MM.1S (cell line): Measurements from ENCODE around the gene BMP7.

Experiments
- DNase-seq: peaks from one replicate; pipeline ENCODE4 v3.0.0-alpha.2; 2015
- H2AFZ ChIP-seq: fragments of 300-600 bp; sonication (generic); 2 replicates; pipeline ENCODE4 v1.6.0; 2016; ENCODE audit warnings: antibody characterized with exemption, low read length
- H3F3A ChIP-seq: fragments of 300-600 bp; sonication (generic); 2 replicates; pipeline ENCODE4 v1.6.1; 2016; ENCODE audit warnings: mild to moderate bottlenecking, antibody characterized with exemption, low read length, moderate library complexity, mixed read lengths; ENCODE audit not compliant: insufficient read depth
- H3K27ac ChIP-seq: fragments of 300-600 bp; sonication (generic); 2 replicates; pipeline ENCODE4 v1.5.1; 2016; ENCODE audit warnings: mild to moderate bottlenecking, low read length
- H3K27me3 ChIP-seq: fragments of 300-600 bp; sonication (generic); replicated peaks from 2 replicates; pipeline ENCODE4 v1.6.0; 2016; ENCODE audit warnings: low read length; ENCODE audit not compliant: insufficient read depth
- H3K36me3 ChIP-seq: fragments of 300-600 bp; sonication (generic); replicated peaks from 2 replicates; pipeline ENCODE4 v1.6.1; 2016; ENCODE audit warnings: mild to moderate bottlenecking, low read length, mixed read lengths; ENCODE audit not compliant: insufficient read depth
- H3K4me1 ChIP-seq: fragments of 300-600 bp; sonication (generic); 2 replicates; pipeline ENCODE4 v1.6.1; 2016; ENCODE audit warnings: low read length, mixed read lengths
- H3K4me2 ChIP-seq: fragments of 300-600 bp; sonication (generic); 2 replicates; pipeline ENCODE4 v1.6.0; 2016; ENCODE audit warnings: low read depth, low read length
- H3K4me3 ChIP-seq: fragments of 300-600 bp; sonication (generic); 2 replicates; pipeline ENCODE4 v1.5.1; 2016; ENCODE audit warnings: low read length, mixed read lengths
- H3K79me2 ChIP-seq: fragments of 300-600 bp; sonication (generic); 2 replicates; pipeline ENCODE4 v1.6.1; 2016; ENCODE audit warnings: mixed run types, low read length, mixed read lengths
- H3K9ac ChIP-seq: fragments of 300-600 bp; sonication (generic); 2 replicates; pipeline ENCODE4 v1.6.1; 2016; ENCODE audit warnings: low read length, mixed read lengths
- H3K9me2 ChIP-seq: fragments of 300-600 bp; sonication (generic); replicated peaks from 2 replicates; pipeline ENCODE4 v1.6.1; 2016; ENCODE audit warnings: mild to moderate bottlenecking, low read length, mixed read lengths; ENCODE audit not compliant: insufficient read depth
- H3K9me3 ChIP-seq: fragments of 300-600 bp; sonication (generic); replicated peaks from 2 replicates; pipeline ENCODE4 v1.6.1; 2016; ENCODE audit warnings: mild to moderate bottlenecking, low read length, mixed read lengths; ENCODE audit not compliant: insufficient read depth
- H4K20me1 ChIP-seq: fragments of 300-600 bp; sonication (generic); 2 replicates; pipeline ENCODE4 v1.6.1; 2016; ENCODE audit warnings: mild to moderate bottlenecking, low read length, moderate library complexity, mixed read lengths; ENCODE audit not compliant: insufficient read depth
- EZH2 ChIP-seq: fragments of 300-600 bp; sonication (generic); optimal IDR thresholded peaks from 2 replicates; pipeline ENCODE3; 2017; ENCODE audit warnings: low read depth, mild to moderate bottlenecking, antibody characterized with exemption, low read length, mixed read lengths
- EZH2phosphoT487 ChIP-seq: fragments of 300-600 bp; sonication (generic); IDR thresholded peaks from 2 replicates; pipeline ENCODE4 v1.6.1; 2018; ENCODE audit warnings: antibody characterized with exemption, low read length
- TF ChIP-seq, protein P1 (sequence below): fragments of 300-600 bp; sonication (generic); IDR thresholded peaks from 2 replicates; pipeline ENCODE4 v1.5.1; 2016; ENCODE audit warnings: antibody characterized with exemption, low read length, mixed read lengths

The BMP7 gene

DNA sequence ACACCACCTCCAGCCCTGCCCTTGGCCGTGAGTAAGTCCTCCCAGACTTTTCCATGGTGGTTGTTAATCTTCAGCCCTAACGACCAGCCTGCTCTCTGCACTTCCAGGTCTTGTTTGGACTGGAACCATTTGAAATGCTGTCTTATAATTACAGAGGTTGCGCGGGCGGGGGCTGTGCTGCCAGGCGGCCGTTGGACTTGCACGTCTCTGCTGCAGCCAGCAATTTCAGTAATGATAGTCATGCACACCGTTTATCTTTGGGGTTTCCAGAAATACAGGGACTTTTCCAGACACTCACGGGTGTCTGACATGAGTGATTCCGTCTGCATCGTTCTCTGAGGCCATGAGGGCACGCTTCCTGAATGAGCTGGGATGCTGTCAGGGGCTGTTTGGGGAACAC, 118.2 kb downstream of the BMP7 start:
- H3K27me3 ChIP-seq = no peaks in the 10 kb centered on the region
- H3K4me2 ChIP-seq = no peak overlapping the region
- H3K36me3 ChIP-seq = no peaks in the 10 kb centered on the region
- TF ChIP-seq, protein P1, sequence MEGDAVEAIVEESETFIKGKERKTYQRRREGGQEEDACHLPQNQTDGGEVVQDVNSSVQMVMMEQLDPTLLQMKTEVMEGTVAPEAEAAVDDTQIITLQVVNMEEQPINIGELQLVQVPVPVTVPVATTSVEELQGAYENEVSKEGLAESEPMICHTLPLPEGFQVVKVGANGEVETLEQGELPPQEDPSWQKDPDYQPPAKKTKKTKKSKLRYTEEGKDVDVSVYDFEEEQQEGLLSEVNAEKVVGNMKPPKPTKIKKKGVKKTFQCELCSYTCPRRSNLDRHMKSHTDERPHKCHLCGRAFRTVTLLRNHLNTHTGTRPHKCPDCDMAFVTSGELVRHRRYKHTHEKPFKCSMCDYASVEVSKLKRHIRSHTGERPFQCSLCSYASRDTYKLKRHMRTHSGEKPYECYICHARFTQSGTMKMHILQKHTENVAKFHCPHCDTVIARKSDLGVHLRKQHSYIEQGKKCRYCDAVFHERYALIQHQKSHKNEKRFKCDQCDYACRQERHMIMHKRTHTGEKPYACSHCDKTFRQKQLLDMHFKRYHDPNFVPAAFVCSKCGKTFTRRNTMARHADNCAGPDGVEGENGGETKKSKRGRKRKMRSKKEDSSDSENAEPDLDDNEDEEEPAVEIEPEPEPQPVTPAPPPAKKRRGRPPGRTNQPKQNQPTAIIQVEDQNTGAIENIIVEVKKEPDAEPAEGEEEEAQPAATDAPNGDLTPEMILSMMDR = no peak
- no peak for TF ChIP-seq EZH2phosphoT487
- TF ChIP-seq EZH2 = no peak
- 0 out of 2 replicates have a peak, but pooled peaks cover 4% of the 10 kb centered on the region for H3K9me3 ChIP-seq
- no peaks in the 10 kb centered on the region for H4K20me1 ChIP-seq
- H3F3A ChIP-seq = no peaks in the 10 kb centered on the region
- H2AFZ ChIP-seq = no peak overlapping the region
- H3K4me3 ChIP-seq = no peak overlapping the region
- no peak for DNase-seq
- H3K79me2 ChIP-seq = no peaks in the 10 kb centered on the region
- H3K9ac ChIP-seq = no peak overlapping the region
- H3K27ac ChIP-seq = no peak overlapping the region
- H3K4me1 ChIP-seq = peaks cover 7% of the 10 kb centered on the region; the same call in 1 of the 2 replicates
- no peaks in the 10 kb centered on the region for H3K9me2 ChIP-seq

DNA sequence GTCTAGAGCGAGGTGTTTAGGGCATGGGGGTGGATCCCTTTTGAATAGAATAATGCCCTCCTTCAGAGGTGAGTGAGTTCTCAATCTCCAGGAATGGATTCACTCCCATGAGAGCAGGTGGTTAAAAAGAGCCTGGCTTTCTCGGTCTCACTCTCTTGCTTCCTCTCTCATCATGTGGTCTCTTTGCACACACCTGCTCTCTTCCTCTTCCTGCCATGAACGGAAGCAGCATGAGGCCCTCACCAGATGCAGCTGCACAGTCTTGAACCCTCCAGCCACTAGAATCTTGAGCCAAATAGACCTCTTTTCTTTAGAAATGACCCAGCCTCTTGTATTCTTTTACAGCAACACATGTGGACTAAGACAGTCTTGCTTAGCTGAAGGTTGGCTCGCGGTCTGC, 119.3 kb downstream of the BMP7 start:
- Histone ChIP-seq H3K4me2 (peak overlapping the region; percentile 3; the same call in 1 of the 2 replicates), H3K36me3 (no peaks in the 10 kb centered on the region), H3K27ac (no peak overlapping the region), H3K27me3 (no peaks in the 10 kb centered on the region), H3K79me2 (no peaks in the 10 kb centered on the region), H3K4me1 (peaks cover 7% of the 10 kb centered on the region; the same call in 1 of the 2 replicates), H3K9me2 (no peaks in the 10 kb centered on the region), H3K9ac (no peak overlapping the region), H3F3A (no peaks in the 10 kb centered on the region), H3K9me3 (0 out of 2 replicates have a peak, but pooled peaks cover 4% of the 10 kb centered on the region), H2AFZ (peak overlapping the region; percentile 36), H3K4me3 (no peak overlapping the region), H4K20me1 (no peaks in the 10 kb centered on the region)
- TF ChIP-seq EZH2 (no peak), EZH2phosphoT487 (no peak)
- TF ChIP-seq, protein P1 = no peak
- no peak for DNase-seq

DNA sequence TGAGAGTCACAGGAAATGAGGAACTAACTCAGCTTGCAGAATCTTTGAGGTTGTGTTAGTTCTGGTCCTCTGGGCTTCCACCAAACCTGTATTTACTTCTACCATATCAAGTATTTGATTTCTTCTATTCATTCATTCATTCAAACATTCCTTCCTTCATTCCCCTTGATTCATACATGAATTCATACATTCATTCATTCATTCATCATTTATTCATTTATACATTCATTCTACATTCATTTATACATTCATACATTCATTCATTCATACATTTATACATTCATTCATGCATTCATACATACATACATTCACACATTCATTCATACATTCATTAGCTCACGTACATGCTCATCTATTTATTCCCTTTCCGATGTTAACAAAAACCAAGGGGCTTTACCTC, 120.3 kb downstream of the BMP7 start:
- Histone ChIP-seq H3K9me2 (no peaks in the 10 kb centered on the region), H3K4me2 (no peak overlapping the region), H4K20me1 (no peaks in the 10 kb centered on the region), H3K9ac (no peak overlapping the region), H3K9me3 (0 out of 2 replicates have a peak, but pooled peaks cover 4% of the 10 kb centered on the region), H3F3A (no peaks in the 10 kb centered on the region), H3K4me3 (no peak overlapping the region), H3K79me2 (no peaks in the 10 kb centered on the region), H3K27ac (no peak overlapping the region), H3K27me3 (no peaks in the 10 kb centered on the region), H3K4me1 (peaks cover 7% of the 10 kb centered on the region; the same call in 1 of the 2 replicates), H2AFZ (no peak overlapping the region), H3K36me3 (no peaks in the 10 kb centered on the region)
- TF ChIP-seq EZH2phosphoT487 = no peak
- TF ChIP-seq, protein P1 = no peak
- no peak for TF ChIP-seq EZH2
- no peak for DNase-seq
